ENCODE data around the gene MTR. TPM values are rescaled to one million over a fixed set of nuclear protein-coding genes. Genes with fewer than 3 reads are reported as not detected.
"Not testable (repeated sequence)": the region's sequence is repeated elsewhere in the genome, so short reads cannot be mapped to it uniquely, and the experiment has no call there.

The MTR gene
- total RNA-seq, 1 experiment from 2014 or later: 13.8 TPM

GRCh38 chr1:236853921-236854604 is 59.0 kb downstream of the MTR start:
- in situ Hi-C loops (cut with HindIII; ENCODE audit: low pct_unique_long_range_greater_than_20kb, low sequenced_read_pairs): no loop called here
- DNase-seq (ENCODE audit: low read depth): no peak

- DNase-seq (ENCODE audit: low read depth): peak; percentile 19
- in situ Hi-C loops (cut with HindIII; ENCODE audit: low pct_unique_long_range_greater_than_20kb, low sequenced_read_pairs): no loop called here
Measured at GRCh38 chr1:236854605-236854983, 59.5 kb downstream of the MTR start.

GRCh38 chr1:236856649-236857048 is 61.6 kb downstream of the MTR start:
- DNase-seq (ENCODE audit: low read depth); in situ Hi-C loops (cut with HindIII; ENCODE audit: low pct_unique_long_range_greater_than_20kb, low sequenced_read_pairs): not testable (repeated sequence)

GRCh38 chr1:236858165-236858564 is 63.1 kb downstream of the MTR start:
- in situ Hi-C loops (cut with HindIII; ENCODE audit: low pct_unique_long_range_greater_than_20kb, low sequenced_read_pairs): no loop called here
- DNase-seq (ENCODE audit: low read depth): no peak

- in situ Hi-C loops (cut with HindIII; ENCODE audit: low pct_unique_long_range_greater_than_20kb, low sequenced_read_pairs): no loop called here
Measured at GRCh38 chr1:236860101-236860500, 65.0 kb downstream of the MTR start.

GRCh38 chr1:236860674-236861073 is 65.6 kb downstream of the MTR start:
- in situ Hi-C loops (cut with HindIII; ENCODE audit: low pct_unique_long_range_greater_than_20kb, low sequenced_read_pairs): no loop called here
- DNase-seq (ENCODE audit: low read depth): no peak

More at GRCh38 chr1:236860101-236860500, 65.0 kb downstream of the MTR start:
- DNase-seq (ENCODE audit: low read depth): no peak

- in situ Hi-C loops (cut with HindIII; ENCODE audit: low pct_unique_long_range_greater_than_20kb, low sequenced_read_pairs): no loop called here
- no peak for DNase-seq (ENCODE audit: low read depth)
Measured at GRCh38 chr1:236861560-236862218, 66.6 kb downstream of the MTR start.

GRCh38 chr1:236862219-236862591 is 67.1 kb downstream of the MTR start:
- in situ Hi-C loops (cut with HindIII; ENCODE audit: low pct_unique_long_range_greater_than_20kb, low sequenced_read_pairs): no loop called here
- DNase-seq (ENCODE audit: low read depth): no peak

GRCh38 chr1:236862615-236863211 is 67.6 kb downstream of the MTR start:
- in situ Hi-C loops (cut with HindIII; ENCODE audit: low pct_unique_long_range_greater_than_20kb, low sequenced_read_pairs): no loop called here
- peak; percentile 38 for DNase-seq (ENCODE audit: low read depth)

- in situ Hi-C loops (cut with HindIII; ENCODE audit: low pct_unique_long_range_greater_than_20kb, low sequenced_read_pairs): no loop called here
- no peak for DNase-seq (ENCODE audit: low read depth)
Measured at GRCh38 chr1:236864211-236864610, 69.1 kb downstream of the MTR start.

- DNase-seq (ENCODE audit: low read depth): no peak
- in situ Hi-C loops (cut with HindIII; ENCODE audit: low pct_unique_long_range_greater_than_20kb, low sequenced_read_pairs): no loop called here
Measured at GRCh38 chr1:236864996-236865817, 70.1 kb downstream of the MTR start.

- in situ Hi-C loops (cut with HindIII; ENCODE audit: low pct_unique_long_range_greater_than_20kb, low sequenced_read_pairs): no loop called here
- no peak for DNase-seq (ENCODE audit: low read depth)
Measured at GRCh38 chr1:236865818-236866155, 70.7 kb downstream of the MTR start.

GRCh38 chr1:236868625-236869467 is 73.8 kb downstream of the MTR start:
- in situ Hi-C loops (cut with HindIII; ENCODE audit: low pct_unique_long_range_greater_than_20kb, low sequenced_read_pairs): no loop called here
- DNase-seq (ENCODE audit: low read depth): peak; percentile 30

- no peak for DNase-seq (ENCODE audit: low read depth)
- in situ Hi-C loops (cut with HindIII; ENCODE audit: low pct_unique_long_range_greater_than_20kb, low sequenced_read_pairs): no loop called here
Measured at GRCh38 chr1:236869911-236870310, 74.8 kb downstream of the MTR start.

GRCh38 chr1:236870721-236871120 is 75.6 kb downstream of the MTR start:
- in situ Hi-C loops (cut with HindIII; ENCODE audit: low pct_unique_long_range_greater_than_20kb, low sequenced_read_pairs): no loop called here
- no peak for DNase-seq (ENCODE audit: low read depth)

- in situ Hi-C loops (cut with HindIII; ENCODE audit: low pct_unique_long_range_greater_than_20kb, low sequenced_read_pairs): no loop called here
- DNase-seq (ENCODE audit: low read depth): no peak
Measured at GRCh38 chr1:236872075-236872666, 77.1 kb downstream of the MTR start.

- DNase-seq (ENCODE audit: low read depth): no peak
Measured at GRCh38 chr1:236875975-236876374, 80.9 kb downstream of the MTR start.

GRCh38 chr1:236877661-236878060 is 82.6 kb downstream of the MTR start:
- in situ Hi-C loops (cut with HindIII; ENCODE audit: low pct_unique_long_range_greater_than_20kb, low sequenced_read_pairs): no loop called here

More at GRCh38 chr1:236875975-236876374, 80.9 kb downstream of the MTR start:
- in situ Hi-C loops (cut with HindIII; ENCODE audit: low pct_unique_long_range_greater_than_20kb, low sequenced_read_pairs): no loop called here

More at GRCh38 chr1:236877661-236878060, 82.6 kb downstream of the MTR start:
- DNase-seq (ENCODE audit: low read depth): no peak

All from Caki2 (cell line).